Measurements from ENCODE around the gene MMAB.

Gene MMAB

DNA sequence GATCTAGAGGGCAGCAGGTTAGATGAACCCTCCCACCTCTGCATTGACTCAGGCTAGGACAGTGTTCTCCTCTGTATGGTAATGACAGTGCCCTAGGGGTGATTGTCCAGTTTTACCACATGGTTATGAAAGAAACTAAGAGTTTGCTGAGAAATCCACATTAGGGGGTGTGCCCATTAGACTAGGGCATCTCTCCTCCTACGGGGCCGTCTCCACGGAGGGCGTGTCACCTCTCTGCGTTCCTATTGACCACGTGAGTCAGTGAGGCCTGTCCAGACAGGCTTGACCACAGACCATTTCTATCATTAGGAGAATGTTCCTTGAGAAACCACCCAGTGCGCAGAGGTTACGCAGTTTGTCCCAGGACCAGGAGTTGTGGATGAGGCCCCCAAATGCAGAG, 8.6 kb upstream of the MMAB start:
- no peak for DNase-seq

DNA sequence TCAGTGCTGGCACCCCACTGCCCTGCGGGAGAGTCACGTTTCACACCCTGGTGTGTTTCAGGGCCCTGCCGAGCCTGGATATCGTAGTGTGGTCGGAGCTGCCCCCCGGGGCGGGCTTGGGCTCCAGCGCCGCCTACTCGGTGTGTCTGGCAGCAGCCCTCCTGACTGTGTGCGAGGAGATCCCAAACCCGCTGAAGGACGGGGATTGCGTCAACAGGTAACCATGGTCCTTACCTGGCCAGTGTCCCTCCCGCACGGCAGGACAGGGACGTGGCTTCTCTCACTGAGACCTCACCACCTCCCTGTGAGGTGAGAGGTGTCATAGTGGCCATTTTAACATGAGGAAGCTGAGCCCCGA, 8.0 kb upstream of the MMAB start:
- DNase-seq, result no peak

DNA sequence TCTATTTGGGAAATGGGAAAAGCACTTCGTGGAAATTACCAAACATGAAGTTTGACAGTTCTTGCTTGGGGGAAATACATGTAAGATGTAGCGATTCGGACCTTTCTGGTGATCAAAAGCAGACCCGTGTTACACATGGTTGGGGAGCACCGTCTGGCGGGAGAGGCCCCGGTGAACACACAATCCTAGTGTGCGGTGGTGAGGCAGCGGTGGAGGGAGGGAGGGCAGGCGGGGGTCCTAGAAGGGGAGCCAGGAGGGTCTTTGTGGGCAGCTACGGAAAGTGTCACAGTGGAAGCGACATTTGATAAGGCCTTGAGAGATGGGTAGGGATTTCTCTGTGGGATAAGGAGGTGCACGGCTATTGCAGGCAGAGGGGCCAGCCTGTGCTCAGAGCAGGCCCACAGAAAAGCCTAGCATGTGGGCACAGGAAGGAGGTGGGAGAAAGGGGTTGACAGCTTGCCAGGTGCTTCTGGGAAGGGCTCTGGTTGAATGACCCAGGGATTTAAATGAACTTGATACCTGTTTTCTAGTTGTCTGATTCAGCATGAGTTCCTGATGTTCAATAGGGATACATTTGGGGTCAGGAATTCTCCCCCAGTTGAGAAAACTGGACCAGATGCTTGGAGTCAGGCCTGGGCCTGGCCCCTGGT, 7.5 kb upstream of the MMAB start:
- DNase-seq, result no peak

- DNase-seq, result no peak
Observed at GRCh38 chr12:109580272-109580671, 7.0 kb upstream of the MMAB start.

DNA sequence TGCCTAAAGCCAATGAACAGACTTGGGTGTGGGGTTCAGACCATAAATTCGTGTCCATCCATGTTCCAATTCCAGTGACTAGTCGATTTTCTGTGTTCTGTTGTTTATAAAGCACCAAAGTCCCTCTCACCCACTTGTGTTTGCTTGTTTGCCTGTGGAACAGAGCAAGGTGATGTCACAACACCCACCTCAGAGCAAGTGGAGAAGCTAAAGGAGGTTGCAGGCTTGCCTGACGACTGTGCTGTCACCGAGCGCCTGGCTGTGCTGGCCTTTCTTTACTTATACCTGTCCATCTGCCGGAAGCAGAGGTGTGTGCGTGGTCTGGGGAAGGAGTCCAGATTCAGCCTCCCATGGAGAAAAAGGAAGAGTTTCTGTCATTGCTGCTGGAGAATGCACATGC, 6.3 kb upstream of the MMAB start:
- DNase-seq, result no peak

DNA sequence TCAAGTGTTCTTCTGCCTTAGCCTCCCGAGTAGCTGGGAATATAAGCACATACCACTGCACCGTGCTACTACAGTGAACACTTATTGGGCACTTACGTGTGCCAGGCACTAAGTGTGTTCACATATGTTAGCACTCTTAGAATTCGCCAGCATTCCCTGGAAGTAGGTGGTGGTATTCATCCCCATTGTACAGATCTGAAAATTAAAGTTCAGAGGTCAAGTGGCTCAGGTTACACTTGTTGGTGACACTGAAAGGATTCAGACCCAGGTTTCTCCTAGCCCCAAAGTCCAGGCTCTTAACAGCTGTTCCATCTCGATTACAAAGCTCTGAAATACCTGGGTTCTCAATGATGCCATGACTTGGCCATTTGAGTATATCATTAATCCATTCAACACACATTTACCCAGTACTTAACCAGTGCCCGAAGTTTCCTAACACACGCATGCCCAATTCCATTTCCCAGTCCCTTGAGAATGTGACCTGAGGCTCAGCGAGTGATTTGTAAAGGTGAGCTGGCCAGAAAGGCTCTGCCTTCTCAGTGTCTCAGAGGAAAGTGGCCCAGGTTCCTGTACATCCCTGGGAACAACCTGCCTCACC, 5.1 kb upstream of the MMAB start:
- no peak for DNase-seq

- no peak for DNase-seq
Observed at GRCh38 chr12:109577311-109577710, 4.0 kb upstream of the MMAB start.

- DNase-seq, result no peak
Observed at GRCh38 chr12:109575683-109576082, 2.4 kb upstream of the MMAB start.

GRCh38 chr12:109573914-109574244, 575 bp upstream of the MMAB start:
- no peak for DNase-seq

- no peak for DNase-seq
Observed at GRCh38 chr12:109572506-109572845, 828 bp downstream of the MMAB start.

- no peak for DNase-seq
Observed at GRCh38 chr12:109571773-109572505, 1.4 kb downstream of the MMAB start.

- DNase-seq, result no peak
Observed at GRCh38 chr12:109568486-109568885, 4.8 kb downstream of the MMAB start.

DNA sequence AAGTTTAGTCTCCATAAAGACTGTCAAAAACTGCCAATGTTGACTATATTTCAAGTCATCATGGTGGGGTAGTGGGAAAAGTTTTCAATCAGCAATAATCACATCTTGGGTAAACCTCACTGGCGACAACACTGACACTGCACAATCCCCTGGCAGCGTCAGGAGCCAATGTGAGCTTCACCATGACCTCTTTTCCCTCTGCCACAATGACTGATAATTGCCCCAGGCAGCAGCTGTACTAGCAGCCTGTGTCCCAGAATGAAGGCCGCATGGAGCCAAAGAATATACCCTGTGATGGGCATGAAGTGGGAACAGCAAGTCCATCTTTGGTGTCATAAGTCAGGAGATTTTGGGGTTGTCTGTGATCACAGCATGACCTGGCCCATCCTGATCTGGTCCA, 5.3 kb downstream of the MMAB start:
- no peak for DNase-seq

GRCh38 chr12:109567296-109567695, 6.0 kb downstream of the MMAB start:
- DNase-seq, result no peak

GRCh38 chr12:109566424-109566823, 6.9 kb downstream of the MMAB start:
- DNase-seq, result no peak

DNA sequence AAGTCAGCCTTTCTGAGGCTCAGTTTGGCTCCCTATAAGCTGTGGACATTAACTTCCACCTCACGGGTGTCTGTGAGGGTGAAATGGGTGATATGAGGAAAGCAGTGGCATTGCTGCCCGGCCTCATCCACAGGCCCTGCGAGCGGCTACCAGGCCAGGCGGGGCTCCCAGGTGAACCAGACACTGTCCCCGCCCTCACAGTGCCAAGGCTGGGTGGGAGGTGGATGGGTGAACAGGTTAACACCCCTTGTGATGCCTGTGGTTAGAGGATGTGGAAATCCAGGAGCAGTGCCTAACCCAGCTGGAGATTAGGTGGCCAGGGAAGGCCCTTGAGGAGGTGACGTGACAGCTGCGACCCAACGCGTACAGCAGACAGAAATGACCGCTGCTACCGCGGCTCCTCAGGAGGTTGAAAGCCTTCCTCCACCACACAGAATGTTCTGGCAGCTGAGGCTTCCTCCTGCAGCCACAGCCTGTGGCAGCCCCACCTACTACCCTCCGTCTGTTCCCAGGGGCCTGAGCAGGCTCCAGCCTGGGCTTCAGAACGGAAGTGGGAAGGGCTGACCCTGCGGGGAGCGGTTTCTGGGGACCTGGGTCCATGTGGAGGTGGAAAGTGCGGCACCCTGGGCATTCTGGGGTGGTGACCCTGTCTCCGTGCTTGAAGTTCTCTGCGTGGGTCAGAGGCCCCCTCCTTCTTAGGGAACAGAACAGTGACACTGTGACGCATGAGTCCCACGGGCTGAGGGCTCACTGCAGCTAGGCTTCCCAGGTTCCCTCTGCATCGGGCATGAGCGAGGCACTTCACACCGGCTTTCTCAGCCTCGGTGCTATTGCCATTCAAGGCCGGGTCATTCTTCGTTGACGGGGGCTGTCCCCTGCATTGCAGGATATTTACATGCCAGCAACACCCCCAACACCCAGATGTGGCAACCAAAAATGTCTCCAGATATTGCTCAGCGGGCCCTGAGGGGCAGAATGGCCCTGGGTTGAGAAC, 9.7 kb downstream of the MMAB start:
- no peak for DNase-seq

- no peak for DNase-seq
Observed at GRCh38 chr12:109562871-109563270, 10.4 kb downstream of the MMAB start.

DNA sequence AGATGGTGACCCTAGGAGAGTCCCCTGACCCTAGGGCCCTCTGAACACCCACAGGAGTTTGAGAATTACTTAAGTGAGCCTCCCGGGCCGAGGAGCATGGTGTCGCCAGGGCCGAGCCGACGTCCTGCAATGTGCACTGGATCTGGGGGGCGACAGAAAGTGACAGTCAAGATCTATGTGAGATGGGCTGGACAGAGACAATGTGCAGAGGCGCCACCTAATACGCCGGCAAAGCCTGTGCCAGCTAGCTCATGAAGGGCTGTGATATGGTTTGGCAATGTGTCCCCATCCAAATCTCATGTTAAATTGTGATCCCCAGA, 11.6 kb downstream of the MMAB start:
- DNase-seq, result no peak

GRCh38 chr12:109560867-109561710, 12.2 kb downstream of the MMAB start:
- no peak for DNase-seq

DNA sequence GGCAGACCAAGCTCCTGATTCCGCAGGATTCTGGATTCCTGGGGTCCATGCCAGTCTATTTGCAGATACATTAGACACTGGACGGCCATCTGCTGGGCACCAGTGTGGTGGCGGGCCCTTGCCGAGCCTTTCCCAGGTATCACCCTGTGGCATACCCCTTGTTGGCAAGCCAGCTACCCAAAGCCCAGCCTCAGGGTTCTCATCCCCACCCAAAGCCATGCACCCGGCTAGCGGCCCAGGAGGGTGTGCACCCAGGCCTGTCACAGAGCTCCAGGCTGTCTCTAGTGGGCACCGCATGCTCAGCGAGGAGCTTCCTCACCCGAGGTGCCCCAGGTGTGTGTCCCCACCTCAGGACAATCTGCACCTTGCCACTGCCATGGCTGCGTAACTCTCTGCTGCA, 13.7 kb downstream of the MMAB start:
- no peak for DNase-seq

GRCh38 chr12:109559200-109559505, 14.2 kb downstream of the MMAB start:
- DNase-seq, result no peak

DNA sequence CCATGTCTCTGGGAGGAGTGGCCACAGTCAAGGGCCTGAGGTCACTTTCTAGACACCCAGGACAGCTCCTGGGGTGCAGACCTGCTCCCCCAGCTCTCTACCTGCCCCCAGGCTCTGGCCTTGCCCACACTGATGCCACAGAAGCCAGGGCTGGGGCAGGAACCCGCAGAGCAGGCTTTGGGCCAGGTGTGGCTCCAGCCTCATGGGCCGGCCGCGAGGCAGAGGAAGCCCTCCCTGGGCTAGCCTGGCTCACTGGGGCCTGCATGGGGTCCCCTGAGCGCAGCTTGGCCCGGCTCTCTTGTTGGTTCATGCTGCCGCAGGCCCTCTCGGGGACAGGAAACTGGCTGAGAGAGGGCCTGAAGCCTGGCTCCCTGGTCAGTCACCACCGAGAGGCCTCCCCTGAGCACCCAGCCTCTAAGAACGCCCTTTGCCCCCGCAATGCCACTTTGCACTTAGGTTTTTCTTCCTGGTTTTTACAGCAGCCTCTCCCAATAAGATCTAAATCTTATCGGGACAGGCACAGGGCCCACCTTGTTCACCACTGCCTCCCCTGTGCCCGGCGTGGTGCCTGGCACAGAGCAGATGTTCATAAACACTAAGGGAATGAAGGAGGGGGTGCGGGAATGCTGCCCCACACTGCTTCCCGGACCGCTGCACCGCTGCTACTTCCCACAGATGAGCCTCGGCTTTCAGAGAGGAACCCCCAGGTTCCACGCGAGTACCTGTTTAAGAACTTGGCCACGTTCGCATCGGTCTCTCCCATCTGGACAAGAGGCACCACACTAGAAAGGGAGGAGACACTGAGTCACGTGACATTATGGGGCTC, 14.7 kb downstream of the MMAB start:
- DNase-seq, result no peak
